ENCODE measurements around the gene EIF3F.

GRCh38 chr11:8041576-8041975, 54.4 kb downstream of the EIF3F start:
- no peak for TF ChIP-seq CTCF (IDR thresholded peaks at IDR 0.05)
- no peak for TF ChIP-seq POLR2AphosphoS5 (IDR thresholded peaks at IDR 0.05)
- no peak for TF ChIP-seq POLR2A (IDR thresholded peaks at IDR 0.05)

All from suprapubic skin (tissue), 4 donors.